T47D (cell line): Measurements from ENCODE around the gene ADA.

Source experiments
- DNase-seq, 2 experiments: peaks; one replicate each; pipeline versions ENCODE4 v3.0.0 to v3.0.0-alpha.2; 2011 to 2012; ENCODE audit warnings: low read depth in 1 of 2, low spot score in 1 of 2
- JUND ChIP-seq: IDR thresholded peaks from 2 replicates; pipeline ENCODE4 v1.6.1; 2012; ENCODE audit warnings: low read depth
- in situ Hi-C: cut with HindIII; loops from 2 replicates; pipeline ENCODE4 v1.10.0; 2016; ENCODE audit warnings: low sequenced_read_pairs, low pct_unique_long_range_greater_than_20kb

Gene ADA

DNA sequence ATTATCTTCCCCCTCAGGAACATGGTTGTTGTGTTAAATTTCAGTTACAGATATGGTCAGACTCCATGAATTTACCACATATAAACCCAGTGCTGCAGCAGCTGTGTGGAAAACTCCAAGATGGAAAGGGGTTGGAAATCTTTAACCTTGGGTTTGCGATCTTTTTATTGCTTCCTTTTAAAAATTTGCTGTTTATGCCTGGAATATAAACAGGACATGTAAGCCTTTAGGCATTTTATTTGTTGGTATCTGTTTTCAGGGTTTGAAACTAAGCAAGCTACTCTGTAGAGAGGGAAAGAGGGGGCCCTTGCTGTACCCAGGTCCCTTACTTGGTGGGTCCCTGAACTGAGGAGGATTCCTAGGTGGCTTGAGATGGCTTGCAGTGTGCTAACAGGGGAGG is 68.3 kb downstream of the ADA start:
- no peak for TF ChIP-seq JUND
- DNase-seq, result no peak
- in situ Hi-C loops, result no loop called here

DNA sequence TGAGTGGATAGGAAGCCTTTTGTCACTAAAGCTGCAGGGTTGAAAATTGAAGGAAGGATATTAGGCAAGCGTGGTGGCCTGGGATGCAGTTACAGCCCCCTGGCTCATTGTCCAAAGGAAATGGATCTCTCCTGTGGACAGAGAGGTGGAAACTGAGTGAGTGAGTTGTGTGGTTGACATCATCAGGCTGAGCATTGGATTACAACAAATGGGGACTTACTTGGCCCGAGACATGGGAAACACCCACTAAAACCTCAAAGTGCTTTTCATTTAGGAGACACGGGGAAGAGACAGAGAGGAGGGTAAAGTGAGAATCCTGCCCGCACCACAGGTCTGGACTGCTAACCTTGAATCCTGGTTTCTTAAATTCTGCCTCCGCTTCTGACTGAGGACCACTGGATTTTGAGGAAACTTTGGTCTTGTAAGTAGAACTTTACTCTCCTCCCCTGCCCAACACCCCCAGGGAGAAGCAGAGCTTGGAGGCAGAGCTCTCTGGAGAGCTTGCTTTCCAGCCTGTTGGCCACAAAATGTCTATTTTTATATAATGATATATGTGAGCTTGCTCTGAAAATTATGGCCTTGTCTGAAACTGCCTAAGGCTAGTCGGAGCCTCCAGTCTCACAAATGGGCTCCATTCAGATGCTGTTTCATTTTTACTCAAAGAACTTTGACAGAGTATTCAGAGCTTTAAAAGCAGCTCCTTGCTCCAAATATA is 69.0 kb downstream of the ADA start, which contains the start of gene PKIG:
Gene PKIG, plus strand, starts transcription at position 269 of the 715 bp plus-strand sequence. CDS start 31,978 bp downstream, outside the sequence.
- in situ Hi-C loops, result no loop called here
- no peak for DNase-seq
- TF ChIP-seq JUND, result no peak

DNA sequence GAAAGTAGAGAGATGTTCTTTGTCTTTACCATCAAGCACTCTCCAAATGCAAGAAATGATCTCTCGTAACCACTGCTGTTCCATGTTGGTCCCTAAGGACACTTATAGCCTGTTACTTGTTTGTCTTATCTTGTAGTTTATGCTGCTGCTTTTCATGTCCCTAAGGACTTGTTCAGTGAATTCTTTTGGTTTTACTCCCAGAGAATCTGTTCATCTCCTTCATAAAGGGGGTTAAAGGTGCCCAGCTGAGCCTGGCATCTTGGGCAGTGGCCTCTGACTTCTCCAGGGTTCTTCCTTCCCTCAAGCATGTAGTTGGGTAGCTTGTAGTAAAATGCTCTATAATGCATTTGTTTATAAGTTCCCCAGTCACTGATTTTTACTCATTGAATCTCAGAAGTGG is 70.0 kb downstream of the ADA start:
- no peak for TF ChIP-seq JUND
- DNase-seq, result no peak
- in situ Hi-C loops, result no loop called here

DNA sequence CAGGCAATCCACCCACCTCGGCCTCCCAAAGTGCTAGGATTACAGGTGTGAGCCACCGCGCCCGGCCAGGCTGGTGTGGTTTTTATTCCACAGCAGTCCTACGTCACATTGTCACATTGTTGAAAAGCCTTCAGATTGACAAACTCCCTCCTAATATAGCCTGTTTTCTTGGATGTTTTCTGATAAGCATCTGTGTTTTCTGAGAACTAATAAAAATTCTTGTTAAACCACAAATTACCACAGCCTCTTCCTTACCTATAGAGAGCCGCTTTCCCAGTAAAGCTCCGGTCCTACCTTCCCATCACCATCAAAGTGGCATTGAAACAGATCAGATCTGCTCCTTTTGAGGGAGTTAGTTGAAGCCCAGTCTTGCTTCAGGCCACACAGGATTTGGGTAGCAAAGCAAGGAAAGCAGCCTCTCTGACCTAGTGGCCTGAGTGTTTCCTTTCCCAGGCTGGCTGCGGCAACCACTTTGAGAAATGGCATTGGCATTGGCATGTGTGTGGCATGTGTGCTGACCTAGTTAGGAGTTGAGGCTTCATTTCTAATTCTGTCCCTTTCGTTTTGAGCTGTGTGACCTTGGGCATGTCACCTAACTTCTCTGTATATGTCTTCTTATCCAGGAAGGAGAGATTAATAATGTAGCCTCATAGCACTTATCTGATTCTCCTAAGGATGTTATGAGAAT is 70.8 kb downstream of the ADA start:
- TF ChIP-seq JUND, result no peak
- peak in 1 of 2 experiments; percentile 51 for DNase-seq
- in situ Hi-C loops, result no loop called here

DNA sequence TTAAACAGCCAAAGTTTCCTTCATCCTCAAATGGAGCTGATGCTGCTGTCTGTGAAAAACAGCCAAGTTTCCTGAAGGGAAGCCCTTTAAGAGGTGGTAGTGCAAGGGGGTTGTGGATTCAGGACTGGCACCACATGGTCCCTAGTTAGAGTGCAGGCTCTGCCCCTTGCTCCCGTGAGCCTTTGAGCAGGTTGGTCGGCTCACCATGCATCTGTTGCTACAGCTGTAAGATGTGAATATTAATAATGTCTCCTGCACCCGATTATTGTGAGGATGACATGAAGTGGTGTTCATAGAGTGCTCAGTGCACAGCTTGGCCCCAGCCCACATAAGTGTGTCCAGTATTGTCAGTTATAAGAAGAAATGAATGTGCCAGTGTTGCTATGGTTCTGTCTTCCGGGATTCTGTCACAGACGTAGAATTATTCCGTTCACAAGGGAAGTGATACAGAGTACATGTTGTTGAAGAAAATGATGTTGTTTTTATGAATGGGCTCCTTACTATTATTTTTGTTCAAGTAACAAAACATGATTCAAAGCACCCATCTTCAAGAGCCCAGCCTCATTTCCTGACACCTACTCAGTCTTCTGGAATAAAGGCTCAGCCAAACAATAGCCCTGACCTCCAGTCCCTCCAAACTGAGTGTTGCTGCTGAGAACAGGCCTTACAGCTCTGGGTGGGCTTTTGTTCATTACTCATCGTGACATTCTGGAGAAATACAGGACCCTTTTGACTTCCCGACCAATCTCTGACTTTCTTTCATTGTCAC is 72.0 kb downstream of the ADA start:
- no peak for DNase-seq
- TF ChIP-seq JUND, result no peak
- in situ Hi-C loops, result no loop called here

DNA sequence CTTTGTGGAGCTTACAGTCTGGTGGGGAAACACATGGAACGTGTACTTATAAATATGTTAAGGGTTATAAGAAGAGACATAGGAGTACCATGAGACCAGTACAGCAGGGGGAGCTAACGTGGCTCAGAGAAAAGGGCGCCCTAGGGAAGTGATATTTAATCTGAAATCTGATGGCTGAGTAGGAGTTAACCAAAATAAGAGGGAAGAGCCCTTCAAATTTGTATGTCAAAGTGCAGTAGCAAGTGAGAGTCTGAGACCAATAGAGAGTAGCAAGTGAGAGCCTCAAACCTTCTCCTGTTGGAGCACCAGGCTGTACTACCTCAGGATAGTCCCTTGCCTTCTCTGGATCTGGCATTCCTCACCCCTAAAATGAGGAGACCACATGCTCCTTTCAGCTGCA is 75.2 kb downstream of the ADA start:
- DNase-seq, result peak in 1 of 2 experiments; percentile 23
- TF ChIP-seq JUND, result no peak
- in situ Hi-C loops, result no loop called here

DNA sequence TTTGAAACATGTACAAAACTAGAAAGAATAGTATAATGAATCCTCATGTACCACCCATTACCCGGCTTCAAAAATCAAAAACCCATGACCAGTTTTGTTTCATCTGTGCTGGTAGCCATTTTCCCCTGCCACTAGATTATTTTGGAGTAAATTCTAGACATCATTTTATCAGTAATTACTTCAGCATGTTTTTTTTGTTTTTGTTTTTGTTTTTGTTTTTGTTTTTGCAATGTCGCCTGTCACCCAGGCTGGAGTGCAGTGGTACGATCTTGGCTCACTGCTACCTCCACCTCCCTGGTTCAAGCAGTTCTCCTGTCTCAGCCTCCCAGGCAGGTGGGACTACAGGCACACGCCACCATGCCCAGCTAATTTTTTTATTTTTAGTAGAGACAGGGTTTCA is 77.1 kb downstream of the ADA start:
- in situ Hi-C loops, result no loop called here

DNA sequence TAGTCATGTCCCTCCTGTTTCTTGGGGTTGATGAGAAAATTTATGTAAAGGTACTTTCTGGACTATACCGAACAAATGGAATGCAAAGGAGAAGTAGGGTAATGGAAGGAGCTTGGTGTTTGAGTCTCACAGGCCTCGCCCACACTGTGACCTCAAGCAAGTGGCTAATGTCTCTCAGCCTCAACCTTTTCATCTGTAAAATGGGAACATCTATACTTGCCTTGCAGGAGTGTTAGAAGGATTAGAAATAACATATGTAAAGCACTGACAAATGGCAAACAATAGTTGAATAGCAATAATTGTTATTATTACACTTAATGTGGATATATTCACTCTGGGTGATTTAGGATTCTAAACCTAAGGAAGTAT is 78.0 kb downstream of the ADA start:
- in situ Hi-C loops, result no loop called here
- DNase-seq, result no peak
- TF ChIP-seq JUND, result no peak

More for the DNA sequence above, 77.1 kb downstream of the ADA start:
- no peak for DNase-seq
- no peak for TF ChIP-seq JUND

DNA sequence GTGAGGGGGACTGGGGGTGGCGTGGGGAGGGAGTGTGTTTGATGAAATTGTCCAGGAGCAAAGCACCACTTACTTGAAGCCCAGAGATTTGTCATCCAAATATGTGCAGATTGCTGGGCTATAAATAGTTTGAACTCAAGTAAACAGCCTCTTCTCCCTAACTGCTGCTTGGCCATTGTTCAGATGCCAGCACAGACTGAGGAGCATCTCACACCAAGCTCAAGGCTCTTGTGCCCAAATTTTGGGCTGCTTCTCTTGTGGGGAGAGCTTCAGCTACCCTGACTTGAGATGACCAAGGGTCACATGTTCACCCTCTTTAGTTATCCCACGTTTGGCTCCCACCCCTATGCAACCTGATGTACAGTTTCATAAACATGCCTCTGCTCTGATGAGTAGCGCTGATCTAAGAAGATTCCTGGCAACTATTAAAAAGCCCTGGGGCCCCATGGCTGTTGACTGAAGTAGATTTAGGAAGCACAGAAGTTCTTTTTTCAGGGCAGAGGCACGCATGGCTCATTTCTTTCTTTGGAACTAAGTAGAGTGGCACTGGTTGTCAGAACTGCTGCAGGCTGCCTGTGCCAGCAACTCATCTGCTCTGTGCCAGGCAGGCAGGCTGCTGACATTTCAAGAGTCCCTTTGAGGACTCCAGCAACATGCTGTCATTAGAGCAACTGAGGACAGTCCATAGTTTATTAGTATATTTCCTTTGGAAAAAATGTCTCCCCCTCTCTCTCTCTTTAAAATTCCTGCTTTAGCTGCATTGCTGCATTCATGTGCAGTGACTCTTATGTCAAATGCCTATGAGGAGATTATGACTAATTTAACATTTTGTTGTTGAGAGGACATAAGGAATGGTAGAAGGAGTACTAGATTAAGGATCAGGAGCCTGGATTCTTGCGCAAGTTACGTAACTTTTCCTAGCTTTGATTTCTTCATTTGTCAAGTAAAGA is 78.7 kb downstream of the ADA start:
- no peak for TF ChIP-seq JUND
- in situ Hi-C loops, result no loop called here
- DNase-seq, result peak in 1 of 2 experiments; percentile 52

DNA sequence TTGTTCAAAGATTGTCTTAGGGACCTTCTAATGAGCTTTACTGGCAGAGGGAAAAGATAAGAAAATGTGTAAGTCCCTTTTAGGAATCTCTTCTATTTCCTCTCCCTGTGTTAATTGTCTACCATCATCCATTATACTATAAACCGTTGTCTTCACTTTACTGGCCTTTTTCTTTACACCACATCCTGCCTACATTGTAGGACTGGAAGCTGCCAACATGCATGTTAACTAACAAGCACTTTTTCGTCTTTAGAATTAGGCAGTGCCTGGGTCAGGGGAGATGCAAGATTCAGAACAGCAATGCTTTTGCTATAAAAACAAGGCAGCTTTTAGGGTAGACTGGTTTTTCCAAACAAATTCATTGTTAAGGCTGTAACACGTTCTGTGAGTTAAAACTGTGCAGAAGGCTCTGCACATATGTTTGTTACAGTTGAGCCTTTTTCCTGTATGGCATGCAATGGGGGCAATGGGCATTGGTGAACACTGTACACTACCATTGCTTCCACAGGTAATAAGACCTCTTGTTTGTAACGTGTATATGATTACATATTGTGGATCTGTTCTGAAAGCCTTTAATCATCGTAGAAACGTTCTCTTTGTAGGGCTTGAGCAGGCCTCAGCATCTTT is 80.0 kb downstream of the ADA start:
- no peak for TF ChIP-seq JUND
- in situ Hi-C loops, result no loop called here
- no peak for DNase-seq

DNA sequence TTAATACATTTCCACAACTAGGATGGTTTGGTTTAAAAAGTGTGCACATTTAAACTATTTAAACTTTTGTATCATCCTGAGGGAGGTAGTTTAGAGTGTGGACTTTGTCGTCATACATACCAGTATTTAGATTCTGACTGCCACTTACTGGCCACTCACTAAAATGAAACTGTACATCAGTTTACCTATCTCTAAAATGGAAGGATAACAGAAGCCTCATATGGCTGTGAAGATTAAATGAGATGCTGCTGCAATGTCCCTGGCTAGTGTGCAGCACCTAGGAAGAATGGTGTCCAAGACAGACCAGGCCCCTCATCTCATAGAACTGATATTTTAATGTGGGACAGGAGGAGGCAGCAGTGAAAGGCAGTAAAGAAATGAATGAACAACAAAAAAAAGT is 81.1 kb downstream of the ADA start:
- in situ Hi-C loops, result no loop called here
- no peak for DNase-seq
- TF ChIP-seq JUND, result no peak
